Caco-2 (cell line): ENCODE results near the gene MRPL37. TPM values are rescaled to one million over a fixed set of nuclear protein-coding genes. Genes with fewer than 3 reads are reported as not detected.

Experiments used
- BruUV-seq: library from RNA; stranded (reverse); fragments of 400-500 nt; replicated peaks from 2 replicates; lab custom pipeline; 2021; lab: Mats Ljungman, UMichigan
- CTCF ChIA-PET: fragments of 300-600 bp; sonication (Branson Sonifier 250); formaldehyde crosslinking; loops from one replicate; lab custom pipeline; 2022; ENCODE audit warnings: antibody characterized with exemption; lab: Charles Lee
- POLR2A ChIA-PET: fragments of 300-600 bp; sonication (Branson Sonifier 250); formaldehyde crosslinking; loops from one replicate; lab custom pipeline; 2022; ENCODE audit warnings: antibody characterized with exemption; lab: Charles Lee
- DNase-seq, 2 experiments: peaks; one replicate each; pipeline versions ENCODE4 v3.0.0 to v3.0.0-alpha.2; 2020 to 2022
- H3K27me3 ChIP-seq: replicated peaks from 2 replicates; pipeline ENCODE4 v1.6.0; 2011; ENCODE audit warnings: low read length; ENCODE audit not compliant: control insufficient read depth, insufficient read depth
- H3K36me3 ChIP-seq: 2 replicates; pipeline ENCODE4 v1.5.1; 2011; ENCODE audit warnings: low read length; ENCODE audit not compliant: control insufficient read depth, insufficient read depth
- H3K4me1 ChIP-seq: fragments of 250-450 bp; sonication (Bioruptor Pico); 2 replicates; pipeline ENCODE4 v1.5.1; 2020; ENCODE audit warnings: mild to moderate bottlenecking
- H3K4me3 ChIP-seq: 2 replicates; pipeline ENCODE4 v1.5.1; 2011; ENCODE audit warnings: low read depth, mild to moderate bottlenecking, control low read depth, low read length
- H3K9me3 ChIP-seq: fragments of 250-450 bp; sonication (Bioruptor Pico); 2 replicates; pipeline ENCODE4 v1.5.1; 2020; ENCODE audit warnings: mild to moderate bottlenecking, moderate library complexity
- H3K27ac Mint-ChIP-seq: one replicate; pipeline ENCODE4 v1.8.0; 2022; ENCODE audit warnings: mixed read lengths; ENCODE audit not compliant: unreplicated experiment
- H3K27me3 Mint-ChIP-seq: one replicate; pipeline ENCODE4 v1.8.0; 2022; ENCODE audit warnings: mixed read lengths; ENCODE audit not compliant: insufficient read depth, unreplicated experiment
- H3K36me3 Mint-ChIP-seq: one replicate; pipeline ENCODE4 v1.8.0; 2022; ENCODE audit warnings: mild to moderate bottlenecking, mixed read lengths; ENCODE audit not compliant: insufficient read depth, unreplicated experiment
- H3K4me1 Mint-ChIP-seq: one replicate; pipeline ENCODE4 v1.8.0; 2022; ENCODE audit warnings: low read depth, mixed read lengths; ENCODE audit not compliant: unreplicated experiment
- H3K4me3 Mint-ChIP-seq: one replicate; pipeline ENCODE4 v1.8.0; 2022; ENCODE audit warnings: mild to moderate bottlenecking, moderate library complexity, mixed read lengths; ENCODE audit not compliant: unreplicated experiment
- H3K9me3 Mint-ChIP-seq: one replicate; pipeline ENCODE4 v1.8.0; 2022; ENCODE audit warnings: mixed read lengths; ENCODE audit not compliant: unreplicated experiment
- CTCF ChIP-seq, 2 experiments: fragments of 200-600 bp in 1 of 2; IDR thresholded peaks; 1 replicate in 1 of 2; 2 replicates in 1 of 2; pipeline versions ENCODE4 v1.5.1 to v1.8.0; 2011 to 2022; ENCODE audit warnings: antibody characterized with exemption in 1 of 2, control low read depth in 1 of 2, inconsistent platforms in 1 of 2, low read depth in 1 of 2, low read length in 1 of 2, mild to moderate bottlenecking in 1 of 2, moderate library complexity in 1 of 2; ENCODE audit not compliant: insufficient read depth in 1 of 2, severe bottlenecking in 1 of 2, unreplicated experiment in 1 of 2
- intact Hi-C: fragments of 100-400 bp; cut with micrococcal nuclease; formaldehyde crosslinking; loops from one replicate; pipeline ENCODE4 v1.10.0; 2022; ENCODE audit not compliant: unreplicated experiment
- total RNA-seq: library from RNA; stranded (reverse); gene quantifications from 2 replicates; pipeline ENCODE4 v1.2.3, GENCODE V29; 2022

MRPL37 gene
- total RNA-seq, 1 experiment from 2014 or later, result 95.6 TPM

- Mint-ChIP-seq H3K36me3 (peaks cover 13% of the 10 kb centered on the region), H3K27me3 (no peaks in the 10 kb centered on the region), H3K4me3 (no peak overlapping the region), H3K27ac (no peak overlapping the region), H3K4me1 (no peaks in the 10 kb centered on the region), H3K9me3 (no peaks in the 10 kb centered on the region)
- no peak for DNase-seq
- no peaks in the 10 kb centered on the region for H3K36me3 ChIP-seq
- ChIA-PET CTCF (no interaction called here), POLR2A (no interaction called here)
- no peaks in the 10 kb centered on the region for H3K4me1 ChIP-seq
- H3K9me3 ChIP-seq, result no peaks in the 10 kb centered on the region
- no peak for TF ChIP-seq CTCF (IDR thresholded peaks at IDR 0.05; ENCODE audit: insufficient read depth in 1 of 2, low read depth in 1 of 2, low read length in 1 of 2, severe bottlenecking in 1 of 2, unreplicated experiment in 1 of 2)
- no TSS peak for BruUV-seq
- intact Hi-C loops, result no loop called here
- no peaks in the 10 kb centered on the region for H3K27me3 ChIP-seq
- H3K4me3 ChIP-seq, result no peak overlapping the region
Measured at GRCh38 chr1:54252371-54252936, 52.5 kb downstream of the MRPL37 start.

GRCh38 chr1:54253480-54253879, 53.5 kb downstream of the MRPL37 start:
- no peak for TF ChIP-seq CTCF (IDR thresholded peaks at IDR 0.05; ENCODE audit: insufficient read depth in 1 of 2, low read depth in 1 of 2, low read length in 1 of 2, severe bottlenecking in 1 of 2, unreplicated experiment in 1 of 2)
- no TSS peak for BruUV-seq
- no peak overlapping the region for H3K4me3 ChIP-seq
- Mint-ChIP-seq H3K9me3 (no peaks in the 10 kb centered on the region), H3K36me3 (peaks cover 13% of the 10 kb centered on the region), H3K27ac (no peak overlapping the region), H3K4me1 (no peaks in the 10 kb centered on the region), H3K4me3 (no peak overlapping the region), H3K27me3 (no peaks in the 10 kb centered on the region)
- H3K4me1 ChIP-seq, result no peaks in the 10 kb centered on the region
- CTCF ChIA-PET, result no interaction called here
- H3K9me3 ChIP-seq, result no peaks in the 10 kb centered on the region
- no peaks in the 10 kb centered on the region for H3K36me3 ChIP-seq
- intact Hi-C loops, result no loop called here
- POLR2A ChIA-PET, result no interaction called here
- no peak for DNase-seq
- H3K27me3 ChIP-seq, result no peaks in the 10 kb centered on the region

GRCh38 chr1:54254055-54254454, 54.1 kb downstream of the MRPL37 start:
- TF ChIP-seq CTCF (IDR thresholded peaks at IDR 0.05; ENCODE audit: insufficient read depth in 1 of 2, low read depth in 1 of 2, low read length in 1 of 2, severe bottlenecking in 1 of 2, unreplicated experiment in 1 of 2), result no peak
- no peaks in the 10 kb centered on the region for H3K4me1 ChIP-seq
- ChIA-PET POLR2A (no interaction called here), CTCF (no interaction called here)
- no peak overlapping the region for H3K4me3 ChIP-seq
- no peaks in the 10 kb centered on the region for H3K9me3 ChIP-seq
- H3K27me3 ChIP-seq, result no peaks in the 10 kb centered on the region
- intact Hi-C loops, result no loop called here
- Mint-ChIP-seq H3K4me1 (no peaks in the 10 kb centered on the region), H3K36me3 (peaks cover 10% of the 10 kb centered on the region), H3K27ac (no peak overlapping the region), H3K4me3 (no peak overlapping the region), H3K27me3 (no peaks in the 10 kb centered on the region), H3K9me3 (no peaks in the 10 kb centered on the region)
- no TSS peak for BruUV-seq
- H3K36me3 ChIP-seq, result no peaks in the 10 kb centered on the region
- no peak for DNase-seq
